ENCODE data around the gene FLVCR2. TPM values are rescaled to one million over a fixed set of nuclear protein-coding genes. Genes with fewer than 3 reads are reported as not detected.

Gene FLVCR2
- polyA plus RNA-seq, 1 donor from 2014 or later = not detected

- H3K9ac ChIP-seq (ENCODE audit: low read length) = no peak overlapping the region
- no peaks in the 10 kb centered on the region for H3K9me3 ChIP-seq (ENCODE audit: low read length)
- no peak overlapping the region for H3K27ac ChIP-seq (ENCODE audit: low read length)
- H3K4me3 ChIP-seq (ENCODE audit: low read length) = no peak overlapping the region
- H3K9me2 ChIP-seq (ENCODE audit: insufficient read depth, low read length) = no peaks in the 10 kb centered on the region
- no peaks in the 10 kb centered on the region for H3F3A ChIP-seq (ENCODE audit: insufficient read depth, low read length, poor library complexity, severe bottlenecking)
- no peak for TF ChIP-seq TAF1 (IDR thresholded peaks at IDR 0.05; ENCODE audit: low read depth)
- no peak for TF ChIP-seq REST (IDR thresholded peaks at IDR 0.05; ENCODE audit: borderline replicate concordance)
- TF ChIP-seq CTCF (IDR thresholded peaks at IDR 0.05; ENCODE audit: poor library complexity, severe bottlenecking) = no peak
- TF ChIP-seq EP300 (conservative IDR thresholded peaks at IDR 0.05; ENCODE audit: poor library complexity, severe bottlenecking) = no peak
- TF ChIP-seq RAD21 (conservative IDR thresholded peaks at IDR 0.05) = no peak
- TF ChIP-seq POLR2AphosphoS5 (IDR thresholded peaks at IDR 0.05) = no peak
- TF ChIP-seq EZH2 (IDR thresholded peaks at IDR 0.05; ENCODE audit: borderline replicate concordance, insufficient read depth, low read length, poor library complexity, severe bottlenecking) = no peak
- no peak for TF ChIP-seq MXI1 (conservative IDR thresholded peaks at IDR 0.05; ENCODE audit: poor library complexity, severe bottlenecking)
- TF ChIP-seq SMC3 (conservative IDR thresholded peaks at IDR 0.05; ENCODE audit: poor library complexity) = no peak
- no peaks in the 10 kb centered on the region for H3K27me3 ChIP-seq (ENCODE audit: insufficient read depth, low read depth, low read length)
- no peak overlapping the region for H3K4me2 ChIP-seq (ENCODE audit: low read length)
- no peaks in the 10 kb centered on the region for H4K20me1 ChIP-seq (ENCODE audit: insufficient read depth)
- no peak overlapping the region for H2AFZ ChIP-seq (ENCODE audit: low read depth, low read length)
- no peaks in the 10 kb centered on the region for H3K79me2 ChIP-seq (replicated peaks; ENCODE audit: insufficient read depth, low read length)
- no peaks in the 10 kb centered on the region for H3K36me3 ChIP-seq (ENCODE audit: insufficient read depth, low read length)
These were observed 7.6 kb upstream of the FLVCR2 start for GRCh38 chr14:75570797-75571196.

GRCh38 chr14:75572104-75572503 lies 6.3 kb upstream of the FLVCR2 start:
- Histone ChIP-seq H3K36me3 (ENCODE audit: insufficient read depth, low read length) (no peaks in the 10 kb centered on the region), H3K9ac (ENCODE audit: low read length) (no peak overlapping the region), H3K9me3 (ENCODE audit: low read length) (no peaks in the 10 kb centered on the region), H3K27ac (ENCODE audit: low read length) (no peak overlapping the region), H3K9me2 (ENCODE audit: insufficient read depth, low read length) (no peaks in the 10 kb centered on the region), H2AFZ (ENCODE audit: low read depth, low read length) (no peak overlapping the region), H3F3A (ENCODE audit: insufficient read depth, low read length, poor library complexity, severe bottlenecking) (no peaks in the 10 kb centered on the region), H3K4me2 (ENCODE audit: low read length) (no peak overlapping the region), H3K27me3 (ENCODE audit: insufficient read depth, low read depth, low read length) (no peaks in the 10 kb centered on the region), H3K4me3 (ENCODE audit: low read length) (no peak overlapping the region), H3K79me2 (replicated peaks; ENCODE audit: insufficient read depth, low read length) (no peaks in the 10 kb centered on the region), H4K20me1 (ENCODE audit: insufficient read depth) (no peaks in the 10 kb centered on the region)
- TF ChIP-seq RAD21 (conservative IDR thresholded peaks at IDR 0.05) (no peak), SMC3 (conservative IDR thresholded peaks at IDR 0.05; ENCODE audit: poor library complexity) (no peak), CTCF (IDR thresholded peaks at IDR 0.05; ENCODE audit: poor library complexity, severe bottlenecking) (no peak), EP300 (conservative IDR thresholded peaks at IDR 0.05; ENCODE audit: poor library complexity, severe bottlenecking) (no peak), POLR2AphosphoS5 (IDR thresholded peaks at IDR 0.05) (no peak), MXI1 (conservative IDR thresholded peaks at IDR 0.05; ENCODE audit: poor library complexity, severe bottlenecking) (no peak), EZH2 (IDR thresholded peaks at IDR 0.05; ENCODE audit: borderline replicate concordance, insufficient read depth, low read length, poor library complexity, severe bottlenecking) (no peak)

Measured in neural cell (in vitro differentiated cells).